ENCODE results near the gene JMJD1C.
"Not testable (repeated sequence)": the region's sequence is repeated elsewhere in the genome, so short reads cannot be mapped to it uniquely, and the experiment has no call there.

The JMJD1C gene

DNA sequence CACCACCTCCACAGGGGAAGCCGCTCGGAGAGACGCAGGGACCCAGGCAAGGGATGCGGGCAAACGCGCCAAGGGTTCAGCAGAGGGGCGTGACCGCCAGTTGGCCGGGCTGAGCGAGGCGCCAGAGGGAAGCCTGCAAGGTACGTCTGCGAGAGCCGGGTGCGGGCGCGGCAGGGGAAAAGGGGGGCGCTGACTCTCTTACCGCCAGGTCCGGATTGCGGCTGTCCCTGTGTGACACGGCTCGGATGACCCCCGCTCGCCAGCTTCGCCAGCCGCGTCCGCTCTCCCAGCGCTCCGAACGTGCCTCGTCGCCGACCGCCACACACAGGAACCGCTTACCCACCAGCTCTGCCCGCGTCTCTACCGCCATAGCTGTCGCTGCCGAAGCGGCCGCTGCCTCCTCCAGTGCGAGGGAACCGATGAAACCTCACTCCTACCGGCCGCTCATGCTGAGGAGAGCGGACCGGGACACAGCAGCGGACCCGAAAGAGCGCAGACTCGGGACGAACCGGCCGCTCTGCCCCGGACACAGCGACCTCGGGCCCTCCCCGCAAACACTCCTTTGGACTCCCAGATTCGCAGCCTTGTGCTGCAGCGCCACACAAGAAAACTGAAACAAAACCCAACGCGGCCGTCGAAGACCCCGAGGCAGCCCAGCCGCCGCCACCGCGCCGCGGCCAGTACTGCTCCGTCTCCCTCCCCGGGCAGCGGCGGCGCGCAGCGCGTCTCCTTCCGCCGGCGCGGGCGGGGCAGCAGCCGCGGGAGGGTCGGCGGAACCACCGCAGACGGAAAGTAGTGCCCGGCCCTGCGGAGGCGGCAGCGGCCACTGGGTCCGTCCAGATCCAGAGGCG lies at the start of gene JMJD1C:
JMJD1C (minus strand) TSS at position 685 of the 851 bp plus-strand sequence; CDS start at position 370, 315 bp downstream.
- peak; percentile 64 for DNase-seq

DNA sequence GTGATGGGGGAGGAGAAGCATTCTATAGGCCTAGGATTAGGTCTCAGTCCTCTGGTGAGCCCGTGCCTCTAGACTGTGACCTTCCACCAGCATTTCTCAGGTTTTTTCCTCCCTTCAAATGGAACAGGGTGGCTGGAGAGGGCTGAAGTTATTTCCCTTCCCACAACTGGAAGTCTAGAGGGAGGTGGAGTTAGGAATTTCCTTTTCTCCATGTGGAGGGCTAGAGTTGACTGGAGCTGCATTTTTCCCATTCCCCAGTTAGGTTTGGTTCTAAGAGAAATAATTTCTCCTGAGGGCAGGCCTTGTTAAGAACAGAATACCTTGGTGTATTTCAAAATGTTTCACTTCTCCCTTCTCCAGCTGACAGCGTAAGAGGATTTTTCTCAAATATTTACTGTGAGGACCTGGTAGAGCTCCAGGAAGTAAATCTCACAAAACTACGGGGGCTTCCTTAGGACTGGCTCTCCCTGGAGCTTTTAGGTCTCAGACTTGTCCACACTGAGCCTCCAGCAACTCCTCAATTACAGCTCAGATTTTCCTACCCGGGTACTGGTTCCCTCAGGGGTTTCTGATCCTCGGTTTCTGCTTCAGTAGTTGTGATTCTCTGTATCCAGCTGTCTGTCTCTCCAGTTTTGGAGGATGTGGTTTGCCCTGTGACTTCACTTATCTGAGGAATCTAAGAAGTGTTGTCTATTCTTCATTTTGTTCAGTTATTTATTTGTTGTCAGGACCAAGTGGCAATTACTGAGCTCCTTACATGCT lies 49.4 kb upstream of the JMJD1C start:
- no peak for DNase-seq

GRCh38 chr10:63506554-63506953 lies 40.8 kb upstream of the JMJD1C start:
- no peak for DNase-seq

GRCh38 chr10:63505562-63505961 lies 39.8 kb upstream of the JMJD1C start:
- no peak for DNase-seq

- no peak for DNase-seq
These were observed 38.5 kb upstream of the JMJD1C start for GRCh38 chr10:63504145-63504881.

- no peak for DNase-seq
These were observed 37.6 kb upstream of the JMJD1C start for GRCh38 chr10:63503395-63503794.

GRCh38 chr10:63502832-63503231 lies 37.1 kb upstream of the JMJD1C start:
- DNase-seq, result no peak

- DNase-seq, result no peak
These were observed 36.2 kb upstream of the JMJD1C start for GRCh38 chr10:63501954-63502353.

GRCh38 chr10:63500551-63500950 lies 34.8 kb upstream of the JMJD1C start:
- DNase-seq, result not testable (repeated sequence)

- no peak for DNase-seq
These were observed 32.9 kb upstream of the JMJD1C start for GRCh38 chr10:63498665-63499064.

DNA sequence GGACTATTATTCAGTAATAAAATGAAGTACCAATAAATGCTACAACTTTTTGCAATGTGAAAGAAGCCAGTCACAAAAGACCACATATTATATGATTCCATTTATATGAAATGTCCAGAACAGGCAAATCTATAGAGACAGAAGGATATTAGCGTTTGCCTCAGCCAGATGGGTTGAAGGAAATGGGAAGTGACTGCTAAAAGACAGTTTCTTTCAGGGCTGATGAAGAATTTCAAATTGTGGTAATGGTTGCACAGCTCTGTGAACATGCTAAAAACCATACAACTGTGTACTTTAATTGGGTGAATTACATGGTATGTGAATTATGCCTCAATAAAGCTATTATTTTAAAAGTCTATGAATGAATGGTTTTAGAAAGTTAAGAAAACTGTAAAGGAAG lies 31.5 kb upstream of the JMJD1C start:
- no peak for DNase-seq

GRCh38 chr10:63496561-63496960 lies 30.8 kb upstream of the JMJD1C start:
- no peak for DNase-seq

DNA sequence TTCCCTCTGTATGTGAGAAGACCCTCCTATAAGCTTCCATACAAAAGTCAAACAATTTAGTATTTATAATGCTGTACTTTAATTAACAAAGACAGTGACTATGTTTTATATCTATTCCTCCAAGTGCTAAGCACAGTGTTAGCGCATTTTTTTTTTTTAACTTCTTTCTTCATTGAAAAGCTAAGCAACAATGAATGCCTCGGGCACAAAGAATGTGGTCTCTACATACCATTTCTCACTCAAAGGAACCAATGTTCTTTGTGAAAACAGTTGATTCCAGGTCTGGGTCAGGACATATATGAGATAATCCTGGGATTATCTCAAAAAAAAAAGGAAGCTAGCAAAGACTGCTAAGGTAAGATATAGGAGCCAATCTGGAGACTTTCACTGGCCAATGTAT lies 29.2 kb upstream of the JMJD1C start:
- no peak for DNase-seq

DNA sequence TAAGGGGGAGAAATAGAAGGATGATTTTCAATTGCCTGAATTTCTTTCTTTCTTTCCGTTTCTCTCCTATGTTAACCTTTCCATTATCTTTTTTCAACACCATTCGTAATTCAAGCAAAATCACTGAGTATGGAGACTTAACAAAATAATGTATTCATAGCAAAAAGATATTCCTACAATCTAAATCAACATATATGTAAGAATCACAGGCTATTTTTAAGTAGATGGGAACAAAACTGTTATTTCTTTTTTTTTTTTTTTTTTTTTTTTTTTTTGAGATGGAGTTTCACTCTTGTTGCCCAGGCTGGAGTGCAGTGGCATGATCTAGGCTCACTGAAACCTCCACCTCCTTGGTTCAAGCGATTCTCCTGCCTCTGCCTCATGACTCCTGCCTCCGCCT lies 27.2 kb upstream of the JMJD1C start:
- no peak for DNase-seq

DNA sequence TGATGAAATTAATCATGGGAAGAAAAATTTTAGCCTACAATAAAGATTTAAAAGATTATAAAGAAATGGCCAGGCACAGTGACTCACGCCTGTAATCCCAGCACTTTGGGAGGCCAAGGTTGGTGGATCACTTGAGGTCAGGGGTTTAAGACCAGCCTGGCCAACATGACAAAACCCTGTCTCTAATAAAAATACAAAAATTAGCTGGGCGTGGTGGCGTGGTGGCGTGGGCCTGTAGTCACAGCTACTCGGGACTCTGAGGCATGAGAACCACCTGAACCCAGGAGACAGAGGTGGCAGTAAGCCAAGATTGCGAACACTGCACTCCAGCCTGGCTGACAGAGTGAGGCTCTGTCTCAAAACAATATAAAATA lies 26.5 kb upstream of the JMJD1C start:
- DNase-seq, result not testable (repeated sequence)

- no peak for DNase-seq
These were observed 26.0 kb upstream of the JMJD1C start for GRCh38 chr10:63491588-63492316.

- DNase-seq, result no peak
These were observed 24.1 kb upstream of the JMJD1C start for GRCh38 chr10:63489838-63490237.

DNA sequence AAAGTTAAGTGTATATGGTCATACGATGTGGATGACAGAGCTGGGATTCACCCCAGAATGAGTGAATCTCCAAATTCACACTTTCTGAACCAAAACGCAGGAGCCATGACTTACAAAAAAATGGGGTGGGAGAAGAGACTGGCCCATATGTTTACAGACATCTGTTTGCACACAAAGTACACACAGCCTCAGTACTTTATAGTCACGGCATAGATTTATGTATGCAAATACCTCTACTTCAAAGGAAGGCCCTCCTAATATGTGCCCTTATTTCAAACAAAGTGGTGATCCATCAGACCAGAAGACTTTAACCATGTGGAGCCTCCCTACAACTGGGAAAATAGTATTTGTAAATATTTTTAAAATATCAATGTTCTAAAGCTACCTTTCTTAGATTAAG lies 22.2 kb upstream of the JMJD1C start:
- DNase-seq, result no peak

DNA sequence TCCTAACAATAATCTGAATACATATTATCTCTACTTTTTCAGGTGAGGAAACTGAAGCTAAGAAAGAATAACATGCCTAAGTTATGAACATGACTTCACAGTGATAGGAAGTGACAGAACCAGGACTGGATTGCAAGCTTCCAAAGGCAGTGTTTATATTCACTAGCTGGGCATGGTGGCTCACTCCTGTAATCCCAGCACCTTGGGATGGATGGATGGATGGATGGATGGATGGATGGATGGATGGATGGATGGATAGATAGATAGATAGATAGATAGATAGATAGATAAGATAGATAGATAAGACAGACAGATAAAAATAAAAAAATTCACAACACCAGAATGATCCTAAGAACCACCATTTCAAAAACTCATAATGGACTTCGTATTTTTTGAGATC lies 18.2 kb upstream of the JMJD1C start:
- no peak for DNase-seq

DNA sequence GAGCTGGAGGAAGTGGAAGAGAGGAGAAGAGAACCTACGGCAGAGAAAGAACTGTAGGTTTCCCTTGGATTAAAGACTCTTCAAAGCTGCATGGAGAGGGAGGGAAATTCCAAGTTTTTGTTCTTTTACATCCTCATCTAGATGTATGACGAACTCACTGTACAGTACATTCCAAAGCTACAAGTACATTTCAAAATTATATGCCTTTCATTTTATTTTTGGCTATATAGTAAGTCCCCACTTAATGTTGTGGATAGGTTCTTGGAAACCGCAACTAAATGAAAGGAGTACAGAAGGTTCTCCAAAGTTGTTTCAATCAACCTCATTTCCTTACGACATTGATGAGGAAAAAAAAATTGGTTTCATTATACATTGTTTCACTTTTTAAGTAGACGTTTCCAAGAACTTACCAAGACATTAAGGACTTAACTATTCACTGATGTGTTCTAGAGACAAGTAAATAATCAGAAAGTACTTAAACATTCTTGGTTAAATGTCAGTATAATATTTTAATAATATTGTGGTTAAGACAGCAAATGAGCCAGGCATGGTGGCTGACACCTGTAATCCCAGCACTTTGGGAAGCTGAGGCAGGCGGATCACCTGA lies 16.1 kb upstream of the JMJD1C start:
- no peak for DNase-seq

DNA sequence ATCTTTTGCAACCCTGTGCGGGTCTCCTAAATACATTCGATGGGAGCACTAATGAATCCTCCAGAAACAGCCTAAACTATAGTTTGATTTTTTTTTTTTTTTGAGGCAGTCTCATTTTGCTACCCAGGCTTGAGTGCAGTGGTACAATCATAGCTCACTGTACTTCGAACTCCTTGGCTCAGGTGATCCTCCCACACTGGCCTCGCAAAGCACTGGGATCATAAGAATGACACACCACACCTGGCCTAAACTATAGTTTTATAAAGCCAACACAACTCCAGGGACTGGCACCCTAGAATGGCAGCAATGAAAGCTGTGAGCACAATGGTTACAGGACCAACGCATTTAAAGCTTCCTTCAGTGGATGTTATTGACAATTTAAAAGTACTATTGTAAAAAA lies 14.5 kb upstream of the JMJD1C start:
- DNase-seq, result no peak

- no peak for DNase-seq
These were observed 12.8 kb upstream of the JMJD1C start for GRCh38 chr10:63478564-63478963.
